ENCODE results near the gene RNF41.
"Not testable (repeated sequence)": the region's sequence is repeated elsewhere in the genome, so short reads cannot be mapped to it uniquely, and the experiment has no call there.

RNF41 gene

GRCh38 chr12:56221757-56222530, at the start of gene RNF41:
TSS of gene RNF41 (minus strand) at chr12:56221922. CDS start at chr12:56214047, 7,875 bp downstream.
- DNase-seq (ENCODE audit: low read depth), result peak; percentile 95
- no peak for TF ChIP-seq CTCF (IDR thresholded peaks at IDR 0.05; ENCODE audit: control insufficient read depth, extremely low read depth, insufficient read depth)
- H3K4me3 ChIP-seq (ENCODE audit: low read depth, low read length), result peak within 1 kb of the TSS; percentile 71

- no peak overlapping the region for H3K4me3 ChIP-seq (ENCODE audit: low read depth, low read length)
- no peak for DNase-seq (ENCODE audit: low read depth)
- TF ChIP-seq CTCF (IDR thresholded peaks at IDR 0.05; ENCODE audit: control insufficient read depth, extremely low read depth, insufficient read depth), result peak; percentile 19; the same call in 1 of the 2 replicates
These were observed 49.3 kb upstream of the RNF41 start for GRCh38 chr12:56271031-56271430.

GRCh38 chr12:56267443-56268071, 45.8 kb upstream of the RNF41 start:
- no peak for DNase-seq (ENCODE audit: low read depth)
- TF ChIP-seq CTCF (IDR thresholded peaks at IDR 0.05; ENCODE audit: control insufficient read depth, extremely low read depth, insufficient read depth), result no peak
- peak overlapping the region; percentile 68 for H3K4me3 ChIP-seq (ENCODE audit: low read depth, low read length)

GRCh38 chr12:56266693-56267442, 45.1 kb upstream of the RNF41 start, which contains the start of gene COQ10A:
TSS of gene COQ10A (plus strand) at chr12:56266942. CDS start at chr12:56267119, 177 bp downstream.
- peak; percentile 52 for TF ChIP-seq CTCF (IDR thresholded peaks at IDR 0.05; ENCODE audit: control insufficient read depth, extremely low read depth, insufficient read depth)
- DNase-seq (ENCODE audit: low read depth), result peak; percentile 67
- H3K4me3 ChIP-seq (ENCODE audit: low read depth, low read length), result peak within 1 kb of the TSS; percentile 68

- DNase-seq (ENCODE audit: low read depth), result not testable (repeated sequence)
- peak overlapping the region; percentile 68 for H3K4me3 ChIP-seq (ENCODE audit: low read depth, low read length)
These were observed 44.5 kb upstream of the RNF41 start for GRCh38 chr12:56266068-56266692.

GRCh38 chr12:56262955-56263354, 41.2 kb upstream of the RNF41 start:
- not testable (repeated sequence) for DNase-seq (ENCODE audit: low read depth); H3K4me3 ChIP-seq (ENCODE audit: low read depth, low read length)

- DNase-seq (ENCODE audit: low read depth), result no peak
- no peak overlapping the region for H3K4me3 ChIP-seq (ENCODE audit: low read depth, low read length)
These were observed 39.9 kb upstream of the RNF41 start for GRCh38 chr12:56261503-56262232.

More at GRCh38 chr12:56261503-56262232, 39.9 kb upstream of the RNF41 start:
- no peak for TF ChIP-seq CTCF (IDR thresholded peaks at IDR 0.05; ENCODE audit: control insufficient read depth, extremely low read depth, insufficient read depth)
